GM12864 (cell line): ENCODE data around the gene NRDC.

Experiments
- DNase-seq: peaks from one replicate; pipeline ENCODE4 v3.0.0-alpha.2; 2011; ENCODE audit warnings: low read depth
- H3K4me3 ChIP-seq: 2 replicates; pipeline ENCODE4 v1.5.1; 2011; ENCODE audit warnings: mild to moderate bottlenecking, low read depth, low read length, control low read depth
- CTCF ChIP-seq: IDR thresholded peaks from 2 replicates; pipeline ENCODE4 v1.5.1; 2011; ENCODE audit warnings: low read depth, mild to moderate bottlenecking, moderate library complexity, low read length, control low read depth, inconsistent platforms; ENCODE audit errors: missing control alignments

NRDC gene

DNA sequence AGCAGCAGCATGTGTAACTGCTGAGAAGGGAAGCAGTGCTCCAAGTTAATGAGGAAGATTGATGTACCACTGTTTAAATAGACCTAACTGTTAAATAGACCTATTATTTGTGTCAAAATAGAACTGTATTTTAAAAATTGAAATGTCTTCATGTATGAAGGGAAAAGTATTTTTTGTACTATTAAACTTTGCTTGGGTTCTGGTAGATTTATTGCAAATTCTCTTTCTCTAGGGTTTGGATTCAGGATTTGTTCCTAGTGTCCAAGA is 133.3 kb downstream of the NRDC start:
- DNase-seq = no peak
- TF ChIP-seq CTCF = no peak
- no peak overlapping the region for H3K4me3 ChIP-seq

DNA sequence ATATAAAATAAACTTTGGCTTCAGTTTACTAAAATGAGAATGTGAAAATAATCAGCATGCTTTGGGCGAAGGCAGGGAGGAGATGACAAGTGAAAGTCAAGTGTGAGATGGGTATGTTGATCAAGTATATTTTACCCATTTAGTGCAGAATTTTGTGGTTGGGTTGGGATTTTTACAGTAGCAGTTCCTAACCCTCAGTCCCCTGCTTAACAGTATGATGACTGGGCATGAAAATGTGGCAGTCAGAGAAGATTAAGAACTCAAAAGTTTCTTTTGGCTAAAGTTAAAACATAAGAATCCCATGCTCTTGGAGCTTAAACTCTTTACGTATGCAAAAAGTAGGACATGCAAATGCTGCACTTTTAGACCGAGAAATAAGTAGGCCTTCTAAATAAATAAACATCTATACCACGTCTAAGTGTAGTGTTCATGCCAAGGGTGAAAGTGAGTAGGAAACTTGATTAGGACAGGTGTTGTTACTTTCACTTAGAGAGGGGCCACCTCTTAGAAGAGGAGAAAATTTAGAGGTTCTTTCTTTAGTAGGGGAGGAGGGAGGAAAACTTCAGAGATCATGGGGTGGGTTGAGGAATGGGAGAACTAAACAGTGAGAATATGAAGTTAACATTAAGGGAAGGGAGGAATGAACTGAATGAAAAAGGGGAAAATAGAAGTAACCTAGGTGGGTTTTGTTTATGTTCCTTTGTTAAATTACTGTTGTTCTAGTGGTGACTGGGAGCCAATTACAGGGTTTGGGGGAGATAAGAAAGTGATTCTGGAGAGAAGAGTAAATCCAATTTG is 133.8 kb downstream of the NRDC start:
- no peak for DNase-seq
- H3K4me3 ChIP-seq = no peak overlapping the region
- no peak for TF ChIP-seq CTCF

- no peak for TF ChIP-seq CTCF
- no peak for DNase-seq
- no peak overlapping the region for H3K4me3 ChIP-seq
Measured at GRCh38 chr1:51741121-51741681, 137.3 kb downstream of the NRDC start.

DNA sequence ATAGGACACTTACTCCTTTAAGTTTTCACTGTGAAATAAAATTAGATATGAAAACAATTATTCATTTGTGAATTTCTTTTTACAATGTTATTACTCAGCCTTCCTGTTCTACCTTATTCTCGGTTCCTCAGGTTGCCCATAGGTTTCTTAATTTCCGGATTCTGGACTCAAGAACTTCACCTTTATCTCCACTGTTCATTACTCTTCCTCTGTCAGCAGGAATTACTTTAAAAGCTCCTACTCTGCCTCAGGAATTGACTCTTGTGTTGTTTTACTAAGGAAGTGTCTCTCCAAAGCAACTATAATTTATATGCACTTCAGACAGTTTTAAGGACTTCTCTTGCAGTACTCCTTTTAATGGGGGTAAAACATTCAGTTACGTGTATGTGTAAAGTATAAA is 137.9 kb downstream of the NRDC start:
- peak; percentile 36 for DNase-seq
- H3K4me3 ChIP-seq = no peak overlapping the region
- TF ChIP-seq CTCF = no peak
